HEK293 (cell line): ENCODE measurements around the gene KIRREL3.

ENCODE experiments used
- CTCF ChIA-PET: fragments of 350-600 bp; formaldehyde crosslinking; extraction: SDS; loops from one replicate; lab custom pipeline; 2021; ENCODE audit warnings: antibody characterized with exemption; lab: Yijun Ruan, JAX
- POLR2A ChIA-PET: fragments of 300-600 bp; formaldehyde crosslinking; extraction: SDS; loops from one replicate; lab custom pipeline; 2020; ENCODE audit warnings: antibody characterized with exemption, inconsistent platforms; lab: Yijun Ruan, JAX
- H3K27ac ChIP-seq: fragments of 200-500 bp; sonication (Bioruptor generic); 2 replicates; pipeline ENCODE4 v1.5.1; 2014; ENCODE audit warnings: low read depth, low read length, control low read depth, inconsistent platforms; ENCODE audit errors: extremely low read depth
- H3K36me3 ChIP-seq, 2 experiments: fragments of 200-500 bp in 1 of 2; sonication (Bioruptor generic) in 1 of 2; 1 replicate in 1 of 2; 2 replicates in 1 of 2; pipeline ENCODE4 v1.5.1; 2014 to 2017; ENCODE audit warnings: inconsistent platforms in 2 of 2, low read length in 2 of 2; ENCODE audit not compliant: control insufficient read depth in 2 of 2, insufficient read depth in 1 of 2
- H3K4me1 ChIP-seq: fragments of 200-500 bp; sonication (Bioruptor generic); 2 replicates; pipeline ENCODE4 v1.5.1; 2014; ENCODE audit warnings: mild to moderate bottlenecking, low read length, inconsistent platforms; ENCODE audit not compliant: control insufficient read depth, insufficient read depth
- H3K4me3 ChIP-seq: 2 replicates; pipeline ENCODE4 v1.5.1; 2011; ENCODE audit warnings: low read depth, mild to moderate bottlenecking, control low read depth, low read length, moderate library complexity
- H3K9me3 ChIP-seq: fragments of 200-500 bp; sonication (Bioruptor generic); 2 replicates; pipeline ENCODE4 v1.5.1; 2014; ENCODE audit warnings: low read depth, low read length, inconsistent platforms; ENCODE audit not compliant: control insufficient read depth, insufficient read depth
- BCL11A ChIP-seq: fragments of 450-650 bp; formaldehyde crosslinking; IDR thresholded peaks from 2 replicates; pipeline ENCODE4 v1.5.1; 2016; ENCODE audit warnings: low read depth, missing biosample characterization, missing genetic modification characterization
- KLF10 ChIP-seq: fragments of 450-650 bp; IDR thresholded peaks from 2 replicates; pipeline ENCODE4 v1.5.1; 2018; ENCODE audit warnings: missing biosample characterization, mild to moderate bottlenecking, missing genetic modification characterization
- TRIM28 ChIP-seq: IDR thresholded peaks from 2 replicates; pipeline ENCODE4 v1.6.1; 2011; ENCODE audit warnings: low read length, control low read depth, borderline replicate concordance
- ZNF155 ChIP-seq: fragments of 450-650 bp; formaldehyde crosslinking; IDR thresholded peaks from 2 replicates; pipeline ENCODE4 v1.5.1; 2016; ENCODE audit warnings: missing biosample characterization, missing genetic modification characterization
- ZNF223 ChIP-seq: fragments of 450-650 bp; formaldehyde crosslinking; IDR thresholded peaks from 2 replicates; pipeline ENCODE4 v1.5.1; 2016; ENCODE audit warnings: missing biosample characterization, missing genetic modification characterization
- ZNF335 ChIP-seq: fragments of 450-650 bp; formaldehyde crosslinking; conservative IDR thresholded peaks from 2 replicates; pipeline ENCODE4 v1.5.1; 2016; ENCODE audit warnings: missing biosample characterization, missing genetic modification characterization
- ZNF354C ChIP-seq: fragments of 450-650 bp; formaldehyde crosslinking; IDR thresholded peaks from 2 replicates; pipeline ENCODE4 v1.5.1; 2016; ENCODE audit warnings: missing biosample characterization, missing genetic modification characterization, low read depth, borderline replicate concordance
- ZNF404 ChIP-seq: fragments of 450-650 bp; formaldehyde crosslinking; IDR thresholded peaks from 2 replicates; pipeline ENCODE4 v1.5.1; 2017; ENCODE audit warnings: missing biosample characterization, missing genetic modification characterization
- ZNF423 ChIP-seq: fragments of 450-650 bp; formaldehyde crosslinking; IDR thresholded peaks from 2 replicates; pipeline ENCODE4 v1.5.1; 2016; ENCODE audit warnings: missing biosample characterization, missing genetic modification characterization
- ZNF426 ChIP-seq: fragments of 450-650 bp; formaldehyde crosslinking; IDR thresholded peaks from 2 replicates; pipeline ENCODE4 v1.5.1; 2017; ENCODE audit warnings: missing biosample characterization, missing genetic modification characterization, mild to moderate bottlenecking, inconsistent platforms, moderate library complexity
- ZNF433 ChIP-seq: fragments of 450-650 bp; formaldehyde crosslinking; IDR thresholded peaks from 2 replicates; pipeline ENCODE4 v1.5.1; 2016; ENCODE audit warnings: missing biosample characterization, missing genetic modification characterization, low read depth
- ZNF514 ChIP-seq: fragments of 450-650 bp; formaldehyde crosslinking; IDR thresholded peaks from 2 replicates; pipeline ENCODE4 v1.5.1; 2016; ENCODE audit warnings: missing biosample characterization, missing genetic modification characterization
- ZNF549 ChIP-seq: fragments of 450-650 bp; IDR thresholded peaks from 2 replicates; pipeline ENCODE4 v1.5.1; 2018; ENCODE audit warnings: missing biosample characterization, missing genetic modification characterization, mild to moderate bottlenecking, inconsistent platforms, moderate library complexity
- ZNF571 ChIP-seq: fragments of 450-650 bp; formaldehyde crosslinking; IDR thresholded peaks from 2 replicates; pipeline ENCODE4 v1.5.0; 2017; ENCODE audit warnings: missing biosample characterization, missing genetic modification characterization
- ZNF610 ChIP-seq: fragments of 450-650 bp; formaldehyde crosslinking; IDR thresholded peaks from 2 replicates; pipeline ENCODE4 v1.5.1; 2016; ENCODE audit warnings: missing biosample characterization, missing genetic modification characterization, borderline replicate concordance
- ZNF624 ChIP-seq: fragments of 450-650 bp; formaldehyde crosslinking; IDR thresholded peaks from 2 replicates; pipeline ENCODE4 v1.5.1; 2017; ENCODE audit warnings: missing biosample characterization, missing genetic modification characterization
- ZNF664 ChIP-seq: fragments of 450-650 bp; formaldehyde crosslinking; IDR thresholded peaks from 2 replicates; pipeline ENCODE4 v1.5.1; 2016; ENCODE audit warnings: missing biosample characterization, missing genetic modification characterization
- ZNF747 ChIP-seq: fragments of 450-650 bp; formaldehyde crosslinking; IDR thresholded peaks from 2 replicates; pipeline ENCODE4 v1.5.1; 2016; ENCODE audit warnings: missing biosample characterization, missing genetic modification characterization
- ZNF830 ChIP-seq: fragments of 450-650 bp; IDR thresholded peaks from 2 replicates; pipeline ENCODE4 v1.5.0; 2018; ENCODE audit warnings: missing biosample characterization, missing genetic modification characterization, low read depth, mild to moderate bottlenecking, moderate library complexity
- ZSCAN23 ChIP-seq: fragments of 450-650 bp; formaldehyde crosslinking; IDR thresholded peaks from 2 replicates; pipeline ENCODE4 v1.5.1; 2016; ENCODE audit warnings: missing biosample characterization, missing genetic modification characterization
- ZSCAN30 ChIP-seq: fragments of 450-650 bp; IDR thresholded peaks from 2 replicates; pipeline ENCODE4 v1.5.1; 2018; ENCODE audit warnings: missing biosample characterization, mild to moderate bottlenecking, missing genetic modification characterization, moderate library complexity
- TF ChIP-seq, protein P1 (sequence below): fragments of 450-650 bp; formaldehyde crosslinking; IDR thresholded peaks from 2 replicates; pipeline ENCODE4 v1.5.1; 2017; ENCODE audit warnings: missing biosample characterization, missing genetic modification characterization
- TF ChIP-seq, protein P2 (sequence below): fragments of 450-650 bp; formaldehyde crosslinking; IDR thresholded peaks from 2 replicates; pipeline ENCODE4 v1.5.1; 2016; ENCODE audit warnings: missing biosample characterization, missing genetic modification characterization, low read depth
- TF ChIP-seq, protein P3 (sequence below): fragments of 450-650 bp; formaldehyde crosslinking; IDR thresholded peaks from 2 replicates; pipeline ENCODE4 v1.5.1; 2016; ENCODE audit warnings: missing biosample characterization, missing genetic modification characterization
- TF ChIP-seq, protein P4 (sequence below): fragments of 450-650 bp; formaldehyde crosslinking; IDR thresholded peaks from 2 replicates; pipeline ENCODE4 v1.5.1; 2016; ENCODE audit warnings: missing biosample characterization, missing genetic modification characterization
- TF ChIP-seq, protein P5 (sequence below): fragments of 450-650 bp; formaldehyde crosslinking; IDR thresholded peaks from 2 replicates; pipeline ENCODE4 v1.5.1; 2017; ENCODE audit warnings: missing biosample characterization, missing genetic modification characterization

The KIRREL3 gene

DNA sequence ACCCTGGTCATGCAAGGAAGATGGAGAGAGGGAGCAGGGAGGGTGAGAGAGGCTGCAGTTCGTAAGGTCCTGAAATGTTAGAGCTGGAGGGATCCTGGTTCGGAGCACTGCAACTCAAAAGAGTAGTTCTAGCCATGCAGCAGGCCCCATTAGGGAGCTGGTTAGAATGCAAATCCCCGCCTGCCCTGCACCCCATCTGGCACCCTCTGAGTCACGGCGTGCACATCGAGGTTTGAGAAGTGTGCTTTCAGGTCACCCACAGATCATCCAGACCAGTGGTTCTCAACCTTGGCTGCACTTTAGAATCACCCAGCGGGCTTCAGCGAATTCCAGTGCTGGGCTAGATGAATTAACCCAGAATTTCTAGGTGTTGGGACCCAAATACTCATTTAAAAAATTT lies 596.9 kb downstream of the KIRREL3 start:
- CTCF ChIA-PET, result interaction anchor here (0.7 kb wide), 1 partner anchor 92 kb away, joined by 3 read pairs; no protein-coding TSS in a partner anchor
- TF ChIP-seq ZNF571 (no peak), ZNF433 (tag by site-specific recombination) (no peak), ZNF223 (tag by site-specific recombination) (no peak), ZNF514 (no peak), ZNF549 (tag by site-specific recombination) (no peak), TRIM28 (no peak), ZNF624 (tag by site-specific recombination) (no peak), ZNF426 (tag by site-specific recombination) (no peak), ZSCAN23 (tag by site-specific recombination) (no peak), BCL11A (tag by site-specific recombination) (no peak), ZNF610 (tag by site-specific recombination) (no peak), ZNF404 (tag by site-specific recombination) (no peak), ZNF664 (no peak), ZSCAN30 (tag by site-specific recombination) (no peak), ZNF747 (tag by site-specific recombination) (no peak), ZNF354C (no peak)
- TF ChIP-seq, protein P1, sequence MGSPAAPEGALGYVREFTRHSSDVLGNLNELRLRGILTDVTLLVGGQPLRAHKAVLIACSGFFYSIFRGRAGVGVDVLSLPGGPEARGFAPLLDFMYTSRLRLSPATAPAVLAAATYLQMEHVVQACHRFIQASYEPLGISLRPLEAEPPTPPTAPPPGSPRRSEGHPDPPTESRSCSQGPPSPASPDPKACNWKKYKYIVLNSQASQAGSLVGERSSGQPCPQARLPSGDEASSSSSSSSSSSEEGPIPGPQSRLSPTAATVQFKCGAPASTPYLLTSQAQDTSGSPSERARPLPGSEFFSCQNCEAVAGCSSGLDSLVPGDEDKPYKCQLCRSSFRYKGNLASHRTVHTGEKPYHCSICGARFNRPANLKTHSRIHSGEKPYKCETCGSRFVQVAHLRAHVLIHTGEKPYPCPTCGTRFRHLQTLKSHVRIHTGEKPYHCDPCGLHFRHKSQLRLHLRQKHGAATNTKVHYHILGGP (tag by site-specific recombination), result no peak
- TF ChIP-seq, protein P2, sequence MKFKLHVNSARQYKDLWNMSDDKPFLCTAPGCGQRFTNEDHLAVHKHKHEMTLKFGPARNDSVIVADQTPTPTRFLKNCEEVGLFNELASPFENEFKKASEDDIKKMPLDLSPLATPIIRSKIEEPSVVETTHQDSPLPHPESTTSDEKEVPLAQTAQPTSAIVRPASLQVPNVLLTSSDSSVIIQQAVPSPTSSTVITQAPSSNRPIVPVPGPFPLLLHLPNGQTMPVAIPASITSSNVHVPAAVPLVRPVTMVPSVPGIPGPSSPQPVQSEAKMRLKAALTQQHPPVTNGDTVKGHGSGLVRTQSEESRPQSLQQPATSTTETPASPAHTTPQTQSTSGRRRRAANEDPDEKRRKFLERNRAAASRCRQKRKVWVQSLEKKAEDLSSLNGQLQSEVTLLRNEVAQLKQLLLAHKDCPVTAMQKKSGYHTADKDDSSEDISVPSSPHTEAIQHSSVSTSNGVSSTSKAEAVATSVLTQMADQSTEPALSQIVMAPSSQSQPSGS (tag by site-specific recombination), result no peak
- TF ChIP-seq, protein P3, sequence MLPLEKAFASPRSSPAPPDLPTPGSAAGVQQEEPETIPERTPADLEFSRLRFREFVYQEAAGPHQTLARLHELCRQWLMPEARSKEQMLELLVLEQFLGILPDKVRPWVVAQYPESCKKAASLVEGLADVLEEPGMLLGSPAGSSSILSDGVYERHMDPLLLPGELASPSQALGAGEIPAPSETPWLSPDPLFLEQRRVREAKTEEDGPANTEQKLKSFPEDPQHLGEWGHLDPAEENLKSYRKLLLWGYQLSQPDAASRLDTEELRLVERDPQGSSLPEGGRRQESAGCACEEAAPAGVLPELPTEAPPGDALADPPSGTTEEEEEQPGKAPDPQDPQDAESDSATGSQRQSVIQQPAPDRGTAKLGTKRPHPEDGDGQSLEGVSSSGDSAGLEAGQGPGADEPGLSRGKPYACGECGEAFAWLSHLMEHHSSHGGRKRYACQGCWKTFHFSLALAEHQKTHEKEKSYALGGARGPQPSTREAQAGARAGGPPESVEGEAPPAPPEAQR, result no peak
- TF ChIP-seq, protein P4, sequence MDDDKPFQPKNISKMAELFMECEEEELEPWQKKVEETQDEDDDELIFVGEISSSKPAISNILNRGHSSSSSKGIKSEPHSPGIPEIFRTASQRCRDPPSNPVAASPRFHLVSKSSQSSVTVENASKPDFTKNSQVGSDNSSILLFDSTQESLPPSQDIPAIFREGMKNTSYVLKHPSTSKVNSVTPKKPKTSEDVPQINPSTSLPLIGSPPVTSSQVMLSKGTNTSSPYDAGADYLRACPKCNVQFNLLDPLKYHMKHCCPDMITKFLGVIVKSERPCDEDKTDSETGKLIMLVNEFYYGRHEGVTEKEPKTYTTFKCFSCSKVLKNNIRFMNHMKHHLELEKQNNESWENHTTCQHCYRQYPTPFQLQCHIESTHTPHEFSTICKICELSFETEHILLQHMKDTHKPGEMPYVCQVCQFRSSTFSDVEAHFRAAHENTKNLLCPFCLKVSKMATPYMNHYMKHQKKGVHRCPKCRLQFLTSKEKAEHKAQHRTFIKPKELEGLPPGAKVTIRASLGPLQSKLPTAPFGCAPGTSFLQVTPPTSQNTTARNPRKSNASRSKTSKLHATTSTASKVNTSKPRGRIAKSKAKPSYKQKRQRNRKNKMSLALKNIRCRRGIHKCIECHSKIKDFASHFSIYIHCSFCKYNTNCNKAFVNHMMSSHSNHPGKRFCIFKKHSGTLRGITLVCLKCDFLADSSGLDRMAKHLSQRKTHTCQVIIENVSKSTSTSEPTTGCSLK (tag by site-specific recombination), result no peak
- Histone ChIP-seq H3K9me3 (no peaks in the 10 kb centered on the region), H3K36me3 (peaks cover 0 to 16% of the 10 kb centered on the region in 2 experiments; a peak in 1 of 3 replicates), H3K4me1 (no peaks in the 10 kb centered on the region), H3K27ac (no peak overlapping the region), H3K4me3 (no peak overlapping the region)
- POLR2A ChIA-PET, result no interaction called here

DNA sequence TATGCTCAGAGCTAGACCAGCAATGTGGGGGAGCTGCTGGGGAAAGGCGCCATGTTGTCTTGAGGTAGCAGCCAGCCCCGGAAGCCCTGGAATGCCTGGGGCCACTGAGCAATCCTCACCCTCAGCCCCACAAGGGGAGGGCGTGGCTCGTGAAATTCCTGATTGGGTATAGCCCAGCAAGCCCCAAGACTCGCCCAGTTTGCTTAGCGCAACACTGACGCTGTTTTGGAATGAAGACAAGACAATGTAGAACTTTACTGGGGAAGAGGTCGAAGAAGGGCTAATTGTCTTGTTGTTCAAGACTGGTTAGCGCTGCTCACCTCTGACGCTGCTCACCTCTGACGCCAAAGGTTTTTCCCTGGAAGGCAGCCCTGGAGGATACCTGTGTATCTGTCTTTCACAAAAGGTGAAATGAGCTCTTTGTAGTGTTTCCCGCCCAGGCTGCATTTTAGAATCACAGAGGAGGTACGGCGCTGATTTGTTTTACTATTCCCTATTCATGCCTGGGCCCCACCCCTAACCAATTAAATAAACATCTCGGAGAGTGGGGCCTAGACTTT lies 597.5 kb downstream of the KIRREL3 start:
- CTCF ChIA-PET, result no interaction called here
- TF ChIP-seq, protein P5, sequence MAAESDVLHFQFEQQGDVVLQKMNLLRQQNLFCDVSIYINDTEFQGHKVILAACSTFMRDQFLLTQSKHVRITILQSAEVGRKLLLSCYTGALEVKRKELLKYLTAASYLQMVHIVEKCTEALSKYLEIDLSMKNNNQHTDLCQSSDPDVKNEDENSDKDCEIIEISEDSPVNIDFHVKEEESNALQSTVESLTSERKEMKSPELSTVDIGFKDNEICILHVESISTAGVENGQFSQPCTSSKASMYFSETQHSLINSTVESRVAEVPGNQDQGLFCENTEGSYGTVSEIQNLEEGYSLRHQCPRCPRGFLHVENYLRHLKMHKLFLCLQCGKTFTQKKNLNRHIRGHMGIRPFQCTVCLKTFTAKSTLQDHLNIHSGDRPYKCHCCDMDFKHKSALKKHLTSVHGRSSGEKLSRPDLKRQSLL (tag by site-specific recombination), result no peak
- no peak for TF ChIP-seq ZNF433 (tag by site-specific recombination)
- 0 out of 2 replicates have a peak, but pooled peaks have one; percentile 19 for TF ChIP-seq KLF10
- TF ChIP-seq ZNF335 (tag by site-specific recombination), result no peak
- TF ChIP-seq ZNF155 (tag by site-specific recombination), result no peak
- no peak for TF ChIP-seq ZNF423
- TF ChIP-seq ZNF830 (tag by site-specific recombination), result no peak

More for the DNA sequence above, 597.5 kb downstream of the KIRREL3 start:
- POLR2A ChIA-PET, result no interaction called here
- H3K9me3 ChIP-seq, result no peaks in the 10 kb centered on the region
- no peak overlapping the region for H3K27ac ChIP-seq
- peaks cover 0 to 11% of the 10 kb centered on the region in 2 experiments; a peak in 1 of 3 replicates for H3K36me3 ChIP-seq
- no peaks in the 10 kb centered on the region for H3K4me1 ChIP-seq
- H3K4me3 ChIP-seq, result no peak overlapping the region
